Measurements from ENCODE around the gene LRRK2.

Gene LRRK2

DNA sequence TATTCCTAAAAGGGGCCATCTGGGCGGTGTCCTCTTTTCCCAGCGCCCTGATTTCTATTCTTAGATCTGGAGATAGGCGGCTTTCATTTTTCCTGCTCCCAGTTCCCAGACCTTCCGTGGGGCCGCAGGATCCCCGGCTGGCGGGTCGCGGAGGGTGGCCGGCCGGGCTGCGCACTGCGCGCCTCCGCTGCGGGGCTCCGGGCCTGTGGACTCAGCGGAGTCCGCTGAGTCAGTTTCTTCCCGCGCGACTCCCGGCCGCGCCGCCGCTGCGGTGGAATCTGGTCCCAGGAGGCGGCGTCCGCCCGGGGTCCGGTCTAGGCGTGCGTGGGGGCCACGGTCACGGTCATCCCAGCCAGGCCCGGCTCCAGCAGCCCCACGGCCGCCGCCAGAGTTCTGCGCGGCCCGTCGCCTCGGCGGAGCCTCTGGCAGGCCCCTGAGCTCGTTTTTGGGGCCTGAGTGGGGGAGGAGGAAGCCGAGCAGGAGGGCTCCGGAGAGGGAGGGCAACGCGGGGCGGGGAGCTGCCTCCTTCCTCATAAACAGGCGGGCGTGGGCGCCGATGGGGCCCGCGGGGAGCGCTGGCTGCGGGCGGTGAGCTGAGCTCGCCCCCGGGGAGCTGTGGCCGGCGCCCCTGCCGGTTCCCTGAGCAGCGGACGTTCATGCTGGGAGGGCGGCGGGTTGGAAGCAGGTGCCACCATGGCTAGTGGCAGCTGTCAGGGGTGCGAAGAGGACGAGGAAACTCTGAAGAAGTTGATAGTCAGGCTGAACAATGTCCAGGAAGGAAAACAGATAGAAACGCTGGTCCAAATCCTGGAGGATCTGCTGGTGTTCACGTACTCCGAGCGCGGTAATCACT is at the start of gene LRRK2:
LRRK2 (plus strand) TSS at position 559 of the 853 bp plus-strand sequence; CDS start at position 694, 135 bp downstream.
- peak; percentile 81 for DNase-seq (ENCODE audit: low spot score)
- TF ChIP-seq, protein P1, sequence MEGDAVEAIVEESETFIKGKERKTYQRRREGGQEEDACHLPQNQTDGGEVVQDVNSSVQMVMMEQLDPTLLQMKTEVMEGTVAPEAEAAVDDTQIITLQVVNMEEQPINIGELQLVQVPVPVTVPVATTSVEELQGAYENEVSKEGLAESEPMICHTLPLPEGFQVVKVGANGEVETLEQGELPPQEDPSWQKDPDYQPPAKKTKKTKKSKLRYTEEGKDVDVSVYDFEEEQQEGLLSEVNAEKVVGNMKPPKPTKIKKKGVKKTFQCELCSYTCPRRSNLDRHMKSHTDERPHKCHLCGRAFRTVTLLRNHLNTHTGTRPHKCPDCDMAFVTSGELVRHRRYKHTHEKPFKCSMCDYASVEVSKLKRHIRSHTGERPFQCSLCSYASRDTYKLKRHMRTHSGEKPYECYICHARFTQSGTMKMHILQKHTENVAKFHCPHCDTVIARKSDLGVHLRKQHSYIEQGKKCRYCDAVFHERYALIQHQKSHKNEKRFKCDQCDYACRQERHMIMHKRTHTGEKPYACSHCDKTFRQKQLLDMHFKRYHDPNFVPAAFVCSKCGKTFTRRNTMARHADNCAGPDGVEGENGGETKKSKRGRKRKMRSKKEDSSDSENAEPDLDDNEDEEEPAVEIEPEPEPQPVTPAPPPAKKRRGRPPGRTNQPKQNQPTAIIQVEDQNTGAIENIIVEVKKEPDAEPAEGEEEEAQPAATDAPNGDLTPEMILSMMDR (IDR thresholded peaks at IDR 0.05; ENCODE audit: extremely low read depth, missing control alignments), result no peak

DNA sequence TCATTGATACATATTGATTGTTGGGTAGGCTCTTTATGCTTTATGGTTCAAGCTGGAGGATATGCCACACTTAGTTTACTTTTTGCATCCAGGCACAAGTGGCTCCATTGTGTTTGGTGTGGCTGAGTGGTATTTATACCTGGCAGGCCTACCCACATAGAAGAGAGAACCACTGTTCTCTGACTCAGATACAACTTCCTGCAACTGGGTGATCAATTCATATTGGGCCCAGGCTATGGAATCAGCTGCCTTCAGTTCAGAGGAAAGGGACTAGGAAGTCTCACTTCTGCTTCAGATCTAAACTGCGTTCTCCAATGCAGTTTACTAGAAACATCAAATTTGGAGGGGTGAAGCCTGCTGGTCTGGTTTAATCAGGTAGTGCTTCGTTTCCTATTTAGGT is 49.8 kb upstream of the LRRK2 start:
- TF ChIP-seq, protein P1 (IDR thresholded peaks at IDR 0.05; ENCODE audit: extremely low read depth, missing control alignments), result no peak
- DNase-seq (ENCODE audit: low spot score), result no peak

DNA sequence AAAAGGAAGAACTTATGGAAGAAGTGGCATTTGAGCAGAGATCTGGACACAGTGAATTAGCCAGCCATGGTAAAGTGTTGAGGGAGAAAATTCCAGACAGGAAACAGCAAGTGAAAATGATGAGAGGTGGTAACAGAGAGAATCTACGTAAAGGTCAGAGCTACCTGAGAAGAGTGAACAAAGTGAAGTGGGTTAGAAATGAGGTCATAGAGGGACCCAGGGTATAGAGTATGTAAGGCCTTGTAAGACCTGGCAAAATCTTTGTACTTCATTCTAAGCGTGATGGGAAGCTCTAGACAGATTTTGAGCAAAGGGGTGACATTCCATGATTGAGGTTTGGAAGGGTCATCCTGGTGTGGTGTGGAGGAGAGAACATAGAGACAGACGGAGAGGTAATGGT is 49.3 kb upstream of the LRRK2 start:
- no peak for DNase-seq (ENCODE audit: low spot score)
- TF ChIP-seq, protein P1 (IDR thresholded peaks at IDR 0.05; ENCODE audit: extremely low read depth, missing control alignments), result no peak

DNA sequence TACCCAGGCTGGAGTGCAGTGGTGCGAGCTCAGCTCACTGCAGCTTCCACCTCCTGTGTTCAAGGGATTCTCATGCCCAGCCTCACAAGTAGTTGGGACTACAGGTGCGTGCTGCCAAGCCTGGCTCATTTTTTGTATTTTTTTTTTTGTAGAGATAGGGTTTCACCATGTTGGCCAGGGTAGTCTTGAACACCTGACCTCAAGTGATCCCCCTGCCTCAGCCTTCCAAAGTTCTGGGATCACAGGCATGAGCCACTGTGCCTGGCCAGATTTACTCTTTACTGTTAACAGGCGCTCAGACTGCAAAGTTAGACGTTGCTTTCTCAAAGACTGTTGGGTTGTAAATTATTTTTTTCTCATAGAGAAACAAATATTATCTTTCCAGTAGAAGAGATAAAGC is 46.1 kb upstream of the LRRK2 start:
- TF ChIP-seq, protein P1 (IDR thresholded peaks at IDR 0.05; ENCODE audit: extremely low read depth, missing control alignments), result no peak

DNA sequence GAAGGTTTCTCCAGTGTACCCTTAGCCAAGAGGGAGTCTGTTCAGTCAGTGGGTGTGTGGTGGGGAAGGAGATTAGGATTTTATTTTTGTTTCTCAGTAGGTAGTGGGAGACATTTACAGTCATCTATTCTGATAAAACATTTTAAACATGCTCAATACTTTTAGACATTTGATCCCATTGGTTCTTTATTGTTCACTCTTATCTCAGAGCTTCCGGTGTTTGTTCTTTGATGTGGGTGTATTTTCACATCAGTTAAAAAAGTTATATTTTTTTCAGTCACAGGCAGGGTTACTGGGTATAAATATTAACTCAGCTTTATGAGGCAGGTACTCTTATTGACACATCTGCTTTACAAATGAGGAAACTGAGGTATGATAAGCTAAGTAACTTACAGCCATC is 43.3 kb upstream of the LRRK2 start:
- DNase-seq (ENCODE audit: low spot score), result no peak
- TF ChIP-seq, protein P1 (IDR thresholded peaks at IDR 0.05; ENCODE audit: extremely low read depth, missing control alignments), result no peak

More for the DNA sequence above, 46.1 kb upstream of the LRRK2 start:
- no peak for DNase-seq (ENCODE audit: low spot score)

DNA sequence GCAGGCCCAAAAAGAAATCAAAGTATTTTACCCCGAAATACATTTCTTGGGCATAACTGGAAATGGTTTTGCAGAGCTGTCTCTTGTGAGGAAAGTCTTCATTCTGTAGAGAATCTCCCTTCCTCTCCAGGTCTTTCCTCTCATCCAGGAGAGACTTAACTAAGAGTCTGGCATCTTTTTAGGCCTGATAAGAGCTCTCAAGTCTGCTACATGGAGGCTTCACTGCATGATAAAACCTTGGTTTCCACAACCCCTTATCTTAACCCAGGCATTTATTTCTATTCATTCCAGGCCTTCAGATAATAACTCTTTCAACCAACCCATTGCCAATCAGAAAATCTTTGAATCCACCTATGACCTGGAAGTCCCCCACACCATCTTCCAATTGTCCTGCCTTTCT is 41.1 kb upstream of the LRRK2 start:
- DNase-seq (ENCODE audit: low spot score), result no peak
- TF ChIP-seq, protein P1 (IDR thresholded peaks at IDR 0.05; ENCODE audit: extremely low read depth, missing control alignments), result no peak

DNA sequence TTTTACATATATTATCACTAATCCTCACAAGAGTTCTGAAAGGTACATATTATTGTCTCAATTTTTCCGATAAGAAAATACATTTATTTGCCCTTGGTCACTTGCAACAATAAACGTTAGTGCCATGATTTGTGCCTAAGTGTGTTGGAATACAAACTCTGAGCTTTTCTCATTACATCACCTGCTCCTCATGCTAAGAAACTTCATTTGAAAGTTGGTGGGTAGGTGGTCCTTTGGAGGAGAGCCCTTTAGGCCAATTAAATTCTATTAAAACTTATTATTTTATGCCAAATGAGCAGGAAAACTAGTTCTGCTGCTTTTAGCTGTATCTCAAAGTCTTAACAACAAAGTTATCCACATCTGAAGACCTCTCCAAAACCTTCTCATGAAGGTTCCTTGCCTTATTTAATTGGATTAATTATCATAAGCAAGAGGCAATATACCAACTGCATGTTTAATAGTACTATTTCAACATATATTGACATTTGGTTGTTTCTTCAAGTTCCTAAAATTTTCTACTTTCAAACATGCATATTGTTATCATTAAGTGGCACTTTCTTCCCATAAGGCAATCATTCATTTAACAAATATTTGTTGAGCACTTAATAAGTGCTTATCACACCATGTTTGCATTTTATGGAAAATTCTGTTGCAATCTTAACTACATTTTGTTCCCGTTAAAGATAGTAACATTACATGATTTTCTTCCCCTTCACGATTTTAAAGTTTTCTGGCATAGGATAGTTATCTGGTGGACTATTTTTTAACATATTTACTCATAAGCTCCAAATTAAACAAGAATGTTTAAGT is 40.1 kb upstream of the LRRK2 start:
- TF ChIP-seq, protein P1 (IDR thresholded peaks at IDR 0.05; ENCODE audit: extremely low read depth, missing control alignments), result no peak

More for the DNA sequence above, 40.1 kb upstream of the LRRK2 start:
- DNase-seq (ENCODE audit: low spot score), result no peak

Data from GM20000 (cell line).